Natural killer cell (primary cell): Measurements from ENCODE around the gene KIAA1614. TPM values are rescaled to one million over a fixed set of nuclear protein-coding genes. Genes with fewer than 3 reads are reported as not detected.

Source experiments
- ATAC-seq, 3 donors: fragments of 150-1000 bp in 2 of 3; fragments of 200-7000 bp in 1 of 3; cut with Tn5 transposase; 1 replicate in 1 of 3; 2 replicates in 2 of 3; pipeline ENCODE4 v1.10.0; 2021; ENCODE audit warnings: mild to moderate bottlenecking in 2 of 3, moderate library complexity in 2 of 3
- DNase-seq, 2 donors: peaks; one replicate each; pipeline versions ENCODE4 v3.0.0 to v3.0.0-alpha.2; 2013 to 2021; ENCODE audit warnings: mixed read lengths in 1 of 2
- H3K27ac ChIP-seq: one replicate; pipeline ENCODE4 v1.5.1; 2013; ENCODE audit warnings: mild to moderate bottlenecking, low read length
- H3K27me3 ChIP-seq: one replicate; pipeline ENCODE4 v1.6.1; 2013; ENCODE audit warnings: low read length; ENCODE audit not compliant: control insufficient read depth, insufficient read depth
- H3K36me3 ChIP-seq: one replicate; pipeline ENCODE4 v1.6.1; 2013; ENCODE audit warnings: low read length; ENCODE audit not compliant: control insufficient read depth, insufficient read depth
- H3K4me1 ChIP-seq: one replicate; pipeline ENCODE4 v1.6.1; 2013; ENCODE audit warnings: low read length; ENCODE audit not compliant: control insufficient read depth, insufficient read depth
- H3K4me3 ChIP-seq: one replicate; pipeline ENCODE4 v1.5.1; 2013; ENCODE audit warnings: low read length
- H3K9me3 ChIP-seq: one replicate; pipeline ENCODE4 v1.6.1; 2013; ENCODE audit warnings: low read length; ENCODE audit not compliant: control insufficient read depth, insufficient read depth
- H3K27ac Mint-ChIP-seq, 2 donors: one replicate each; pipeline ENCODE4 v1.8.0; 2022; ENCODE audit warnings: mild to moderate bottlenecking in 2 of 2, mixed read lengths in 2 of 2, moderate library complexity in 1 of 2
- H3K27me3 Mint-ChIP-seq, 2 donors: one replicate each; pipeline ENCODE4 v1.8.0; 2022; ENCODE audit warnings: low read depth in 2 of 2, mixed read lengths in 2 of 2
- H3K36me3 Mint-ChIP-seq: one replicate; pipeline ENCODE4 v1.8.0; 2022; ENCODE audit warnings: mixed read lengths
- H3K4me1 Mint-ChIP-seq, 2 donors: one replicate each; pipeline ENCODE4 v1.8.0; 2022; ENCODE audit warnings: mixed read lengths in 2 of 2
- H3K4me3 Mint-ChIP-seq: one replicate; pipeline ENCODE4 v1.8.0; 2022; ENCODE audit warnings: mild to moderate bottlenecking, moderate library complexity, mixed read lengths
- H3K9me3 Mint-ChIP-seq, 2 donors: one replicate each; pipeline ENCODE4 v1.8.0; 2022; ENCODE audit warnings: mixed read lengths in 2 of 2
- CTCF ChIP-seq: fragments of 200-600 bp; IDR thresholded peaks from one replicate; pipeline ENCODE4 v1.8.0; 2022; ENCODE audit warnings: antibody characterized with exemption
- WGBS: methylation state at CpG from one replicate; pipeline ENCODE4 v1.1.7; 2013; ENCODE audit warnings: missing lambda C conversion rate; ENCODE audit not compliant: insufficient coverage; 5-methylcytosine and 5-hydroxymethylcytosine counted together
- intact Hi-C: fragments of 100-400 bp; cut with micrococcal nuclease; formaldehyde crosslinking; loops from one replicate; pipeline ENCODE4 v1.14.2; 2022
- total RNA-seq, 4 donors: library from RNA; stranded (reverse); fragments of 120-200 nt in 1 of 4; gene quantifications; one replicate each; pipeline versions ENCODE4 v1.2.3 to v1.2.4, GENCODE V29; 2013 to 2022

KIAA1614 gene
- total RNA-seq, 3 donors from 2014 or later (not counting 1 experiment from before 2014, with no cell fraction given), result 0.09 to 0.80 (median 0.40) TPM

DNA sequence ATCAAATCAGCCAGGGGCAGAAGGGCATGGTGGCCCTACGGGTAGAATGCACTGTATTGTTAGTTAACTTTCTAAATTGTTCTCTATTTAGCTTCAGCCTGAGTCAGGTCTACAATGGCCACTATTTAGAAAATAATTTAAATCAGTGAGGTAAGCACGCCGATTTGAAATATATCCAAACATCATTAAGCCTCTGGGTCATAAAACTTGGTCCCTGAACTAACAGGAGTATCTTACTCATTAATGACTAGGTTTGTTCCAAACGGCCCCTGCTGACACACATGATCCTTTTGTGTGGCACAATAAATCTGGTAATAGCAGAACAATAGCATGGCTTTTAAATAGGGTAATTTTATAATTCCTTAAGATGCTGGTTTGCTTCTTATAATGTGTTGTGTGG is 61.5 kb downstream of the KIAA1614 start:
- peaks cover 43% of the 10 kb centered on the region for H3K36me3 ChIP-seq
- intact Hi-C loops, result no loop called here
- H3K9me3 ChIP-seq, result no peaks in the 10 kb centered on the region
- H3K27me3 ChIP-seq, result no peaks in the 10 kb centered on the region
- Mint-ChIP-seq H3K27me3 (no peaks in the 10 kb centered on the region), H3K4me3 (no peak overlapping the region), H3K27ac (peak overlapping the region in 1 of 2 donors; percentile 36), H3K9me3 (no peaks in the 10 kb centered on the region), H3K4me1 (peaks cover 38 to 41% of the 10 kb centered on the region in 2 donors), H3K36me3 (peaks cover 23% of the 10 kb centered on the region)
- 70% methylated on average over 4 of the region's 4 CpGs for WGBS
- ATAC-seq, result no peak
- TF ChIP-seq CTCF, result no peak
- no peak overlapping the region for H3K4me3 ChIP-seq
- no peak overlapping the region for H3K27ac ChIP-seq
- no peaks in the 10 kb centered on the region for H3K4me1 ChIP-seq
- DNase-seq, result no peak

- Mint-ChIP-seq H3K4me1 (peaks cover 32 to 38% of the 10 kb centered on the region in 2 donors), H3K36me3 (peaks cover 20% of the 10 kb centered on the region), H3K9me3 (no peaks in the 10 kb centered on the region), H3K4me3 (no peak overlapping the region), H3K27ac (no peak overlapping the region), H3K27me3 (no peaks in the 10 kb centered on the region)
- ATAC-seq, result no peak
- H3K27ac ChIP-seq, result no peak overlapping the region
- no peak overlapping the region for H3K4me3 ChIP-seq
- H3K9me3 ChIP-seq, result no peaks in the 10 kb centered on the region
- H3K27me3 ChIP-seq, result no peaks in the 10 kb centered on the region
- DNase-seq, result no peak
- 60% methylated on average over 3 of the region's 4 CpGs for WGBS
- no peak for TF ChIP-seq CTCF
- intact Hi-C loops, result no loop called here
- peaks cover 44% of the 10 kb centered on the region for H3K36me3 ChIP-seq
- H3K4me1 ChIP-seq, result no peaks in the 10 kb centered on the region
Observed at GRCh38 chr1:180975551-180975950, 62.9 kb downstream of the KIAA1614 start.

GRCh38 chr1:180976191-180976590 is 63.5 kb downstream of the KIAA1614 start:
- H3K4me3 Mint-ChIP-seq, result no peak overlapping the region
- Histone ChIP-seq H3K36me3 (peaks cover 45% of the 10 kb centered on the region), H3K27me3 (no peaks in the 10 kb centered on the region), H3K4me1 (no peaks in the 10 kb centered on the region), H3K9me3 (no peaks in the 10 kb centered on the region), H3K4me3 (no peak overlapping the region), H3K27ac (no peak overlapping the region)
- DNase-seq (no peak), ATAC-seq (no peak)
- no peak for TF ChIP-seq CTCF
- WGBS, result 96% methylated on average over 12 of the region's 12 CpGs
- H3K27me3 Mint-ChIP-seq, result no peaks in the 10 kb centered on the region
- no peaks in the 10 kb centered on the region for H3K9me3 Mint-ChIP-seq
- H3K36me3 Mint-ChIP-seq, result peaks cover 16% of the 10 kb centered on the region
- H3K4me1 Mint-ChIP-seq, result peaks cover 33 to 35% of the 10 kb centered on the region in 2 donors
- intact Hi-C loops, result no loop called here
- no peak overlapping the region for H3K27ac Mint-ChIP-seq

- H3K27me3 ChIP-seq, result no peaks in the 10 kb centered on the region
- TF ChIP-seq CTCF, result no peak
- H3K4me3 Mint-ChIP-seq, result no peak overlapping the region
- H3K36me3 ChIP-seq, result peaks cover 41% of the 10 kb centered on the region
- H3K4me1 ChIP-seq, result peaks cover 6% of the 10 kb centered on the region
- no peaks in the 10 kb centered on the region for H3K9me3 Mint-ChIP-seq
- H3K27ac Mint-ChIP-seq, result no peak overlapping the region
- DNase-seq (no peak), ATAC-seq (no peak)
- H3K9me3 ChIP-seq, result no peaks in the 10 kb centered on the region
- intact Hi-C loops, result no loop called here
- H3K36me3 Mint-ChIP-seq, result peaks cover 16% of the 10 kb centered on the region
- H3K27ac ChIP-seq, result no peak overlapping the region
- H3K4me1 Mint-ChIP-seq, result peaks cover 36 to 40% of the 10 kb centered on the region in 2 donors
- H3K27me3 Mint-ChIP-seq, result no peaks in the 10 kb centered on the region
- H3K4me3 ChIP-seq, result no peak overlapping the region
- 97% methylated on average over 5 of the region's 6 CpGs for WGBS
Observed at GRCh38 chr1:180976732-180977357, 64.1 kb downstream of the KIAA1614 start.
